HepG2 (cell line): ENCODE results near the gene INHBC. TPM values are rescaled to one million over a fixed set of nuclear protein-coding genes. Genes with fewer than 3 reads are reported as not detected.

ENCODE experiments used
- FOXA1 ChIP-seq, 2 experiments: fragments of 450-650 bp in 1 of 2; sonication (generic) in 1 of 2; formaldehyde crosslinking in 1 of 2; IDR thresholded peaks; 2 replicates each; pipeline versions ENCODE4 v1.4.0 to v1.6.1; 2016 to 2020; ENCODE audit warnings: missing genetic modification reagents in 1 of 2
- HMG20B ChIP-seq: conservative IDR thresholded peaks from 2 replicates; pipeline ENCODE4 v1.6.1; 2016; ENCODE audit warnings: missing genetic modification reagents, missing compliant biosample characterization
- HNRNPLL ChIP-seq: fragments of 200-400 bp; formaldehyde crosslinking; IDR thresholded peaks from 2 replicates; pipeline ENCODE4 v1.6.1; 2017; ENCODE audit warnings: mild to moderate bottlenecking, low read depth, low read length; ENCODE audit not compliant: poor library complexity, severe bottlenecking
- JUND ChIP-seq: sonication (generic); formaldehyde crosslinking; IDR thresholded peaks from 2 replicates; pipeline ENCODE4 v1.8.0; 2022; ENCODE audit warnings: mild to moderate bottlenecking, missing genetic modification reagents
- KLF9 ChIP-seq: IDR thresholded peaks from 2 replicates; pipeline ENCODE4 v1.6.1; 2016; ENCODE audit warnings: low read depth
- MBNL3 ChIP-seq: fragments of 250-450 bp; sonication (Bioruptor Pico); conservative IDR thresholded peaks from 2 replicates; pipeline ENCODE4 v1.8.0; 2022; ENCODE audit warnings: mild to moderate bottlenecking, inconsistent platforms
- RNF219 ChIP-seq: sonication (generic); formaldehyde crosslinking; IDR thresholded peaks from 2 replicates; pipeline ENCODE4 v1.5.0; 2020; ENCODE audit warnings: mild to moderate bottlenecking, missing genetic modification reagents
- SMAD3 ChIP-seq: sonication (generic); formaldehyde crosslinking; IDR thresholded peaks from 2 replicates; pipeline ENCODE4 v1.4.0; 2020; ENCODE audit warnings: missing genetic modification reagents
- STAG1 ChIP-seq: sonication (generic); formaldehyde crosslinking; IDR thresholded peaks from 2 replicates; pipeline ENCODE4 v1.4.0; 2020; ENCODE audit warnings: missing genetic modification reagents
- TERF1 ChIP-seq: sonication (generic); formaldehyde crosslinking; IDR thresholded peaks from 2 replicates; pipeline ENCODE4 v1.8.0; 2022; ENCODE audit warnings: mild to moderate bottlenecking, missing genetic modification reagents, moderate library complexity
- polyA plus RNA-seq, 8 experiments: library from polyadenylated mRNA; depleted of rRNA in 3 of 8; stranded (reverse) in 7 of 8; unstranded in 1 of 8; fragments of >200 nt; fragmentation: Illumina TruSeq in 4 of 8; extraction: Trizol in 4 of 8; gene quantifications; 2 replicates each; pipeline versions ENCODE4 v1.2.1 to v1.2.3, GENCODE V29; 2011 to 2016; ENCODE audit warnings: low read depth in 4 of 8, missing spikeins in 1 of 8, mixed read lengths in 1 of 8; ENCODE audit not compliant: insufficient read depth in 1 of 8
- total RNA-seq, 5 experiments: library from RNA; depleted of rRNA; stranded (reverse); fragments of >200 nt; fragmentation: Illumina TruSeq; extraction: Trizol; gene quantifications; 2 replicates each; pipeline ENCODE4 v1.2.3, GENCODE V29; 2016; ENCODE audit warnings: low read depth in 1 of 5
- TF ChIP-seq, protein P1 (sequence below): IDR thresholded peaks from 2 replicates; pipeline ENCODE4 v1.6.1; 2016; ENCODE audit warnings: low read depth, missing genetic modification reagents, missing compliant biosample characterization
- TF ChIP-seq, protein P2 (sequence below): sonication (generic); formaldehyde crosslinking; IDR thresholded peaks from 2 replicates; pipeline ENCODE4 v1.9.0; 2021; ENCODE audit warnings: mild to moderate bottlenecking, missing genetic modification reagents

INHBC gene
- total and polyA plus RNA-seq, 2 of the 13 experiments (the other 11 are each of a cell fraction or from before 2014, with no cell fraction given), result 1.8 to 13.8 TPM

- TF ChIP-seq, protein P1, sequence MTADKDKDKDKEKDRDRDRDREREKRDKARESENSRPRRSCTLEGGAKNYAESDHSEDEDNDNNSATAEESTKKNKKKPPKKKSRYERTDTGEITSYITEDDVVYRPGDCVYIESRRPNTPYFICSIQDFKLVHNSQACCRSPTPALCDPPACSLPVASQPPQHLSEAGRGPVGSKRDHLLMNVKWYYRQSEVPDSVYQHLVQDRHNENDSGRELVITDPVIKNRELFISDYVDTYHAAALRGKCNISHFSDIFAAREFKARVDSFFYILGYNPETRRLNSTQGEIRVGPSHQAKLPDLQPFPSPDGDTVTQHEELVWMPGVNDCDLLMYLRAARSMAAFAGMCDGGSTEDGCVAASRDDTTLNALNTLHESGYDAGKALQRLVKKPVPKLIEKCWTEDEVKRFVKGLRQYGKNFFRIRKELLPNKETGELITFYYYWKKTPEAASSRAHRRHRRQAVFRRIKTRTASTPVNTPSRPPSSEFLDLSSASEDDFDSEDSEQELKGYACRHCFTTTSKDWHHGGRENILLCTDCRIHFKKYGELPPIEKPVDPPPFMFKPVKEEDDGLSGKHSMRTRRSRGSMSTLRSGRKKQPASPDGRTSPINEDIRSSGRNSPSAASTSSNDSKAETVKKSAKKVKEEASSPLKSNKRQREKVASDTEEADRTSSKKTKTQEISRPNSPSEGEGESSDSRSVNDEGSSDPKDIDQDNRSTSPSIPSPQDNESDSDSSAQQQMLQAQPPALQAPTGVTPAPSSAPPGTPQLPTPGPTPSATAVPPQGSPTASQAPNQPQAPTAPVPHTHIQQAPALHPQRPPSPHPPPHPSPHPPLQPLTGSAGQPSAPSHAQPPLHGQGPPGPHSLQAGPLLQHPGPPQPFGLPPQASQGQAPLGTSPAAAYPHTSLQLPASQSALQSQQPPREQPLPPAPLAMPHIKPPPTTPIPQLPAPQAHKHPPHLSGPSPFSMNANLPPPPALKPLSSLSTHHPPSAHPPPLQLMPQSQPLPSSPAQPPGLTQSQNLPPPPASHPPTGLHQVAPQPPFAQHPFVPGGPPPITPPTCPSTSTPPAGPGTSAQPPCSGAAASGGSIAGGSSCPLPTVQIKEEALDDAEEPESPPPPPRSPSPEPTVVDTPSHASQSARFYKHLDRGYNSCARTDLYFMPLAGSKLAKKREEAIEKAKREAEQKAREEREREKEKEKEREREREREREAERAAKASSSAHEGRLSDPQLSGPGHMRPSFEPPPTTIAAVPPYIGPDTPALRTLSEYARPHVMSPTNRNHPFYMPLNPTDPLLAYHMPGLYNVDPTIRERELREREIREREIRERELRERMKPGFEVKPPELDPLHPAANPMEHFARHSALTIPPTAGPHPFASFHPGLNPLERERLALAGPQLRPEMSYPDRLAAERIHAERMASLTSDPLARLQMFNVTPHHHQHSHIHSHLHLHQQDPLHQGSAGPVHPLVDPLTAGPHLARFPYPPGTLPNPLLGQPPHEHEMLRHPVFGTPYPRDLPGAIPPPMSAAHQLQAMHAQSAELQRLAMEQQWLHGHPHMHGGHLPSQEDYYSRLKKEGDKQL (CRISPR knock-in tag), result 0 out of 2 replicates have a peak, but pooled peaks have one; percentile 55
- TF ChIP-seq, protein P2, sequence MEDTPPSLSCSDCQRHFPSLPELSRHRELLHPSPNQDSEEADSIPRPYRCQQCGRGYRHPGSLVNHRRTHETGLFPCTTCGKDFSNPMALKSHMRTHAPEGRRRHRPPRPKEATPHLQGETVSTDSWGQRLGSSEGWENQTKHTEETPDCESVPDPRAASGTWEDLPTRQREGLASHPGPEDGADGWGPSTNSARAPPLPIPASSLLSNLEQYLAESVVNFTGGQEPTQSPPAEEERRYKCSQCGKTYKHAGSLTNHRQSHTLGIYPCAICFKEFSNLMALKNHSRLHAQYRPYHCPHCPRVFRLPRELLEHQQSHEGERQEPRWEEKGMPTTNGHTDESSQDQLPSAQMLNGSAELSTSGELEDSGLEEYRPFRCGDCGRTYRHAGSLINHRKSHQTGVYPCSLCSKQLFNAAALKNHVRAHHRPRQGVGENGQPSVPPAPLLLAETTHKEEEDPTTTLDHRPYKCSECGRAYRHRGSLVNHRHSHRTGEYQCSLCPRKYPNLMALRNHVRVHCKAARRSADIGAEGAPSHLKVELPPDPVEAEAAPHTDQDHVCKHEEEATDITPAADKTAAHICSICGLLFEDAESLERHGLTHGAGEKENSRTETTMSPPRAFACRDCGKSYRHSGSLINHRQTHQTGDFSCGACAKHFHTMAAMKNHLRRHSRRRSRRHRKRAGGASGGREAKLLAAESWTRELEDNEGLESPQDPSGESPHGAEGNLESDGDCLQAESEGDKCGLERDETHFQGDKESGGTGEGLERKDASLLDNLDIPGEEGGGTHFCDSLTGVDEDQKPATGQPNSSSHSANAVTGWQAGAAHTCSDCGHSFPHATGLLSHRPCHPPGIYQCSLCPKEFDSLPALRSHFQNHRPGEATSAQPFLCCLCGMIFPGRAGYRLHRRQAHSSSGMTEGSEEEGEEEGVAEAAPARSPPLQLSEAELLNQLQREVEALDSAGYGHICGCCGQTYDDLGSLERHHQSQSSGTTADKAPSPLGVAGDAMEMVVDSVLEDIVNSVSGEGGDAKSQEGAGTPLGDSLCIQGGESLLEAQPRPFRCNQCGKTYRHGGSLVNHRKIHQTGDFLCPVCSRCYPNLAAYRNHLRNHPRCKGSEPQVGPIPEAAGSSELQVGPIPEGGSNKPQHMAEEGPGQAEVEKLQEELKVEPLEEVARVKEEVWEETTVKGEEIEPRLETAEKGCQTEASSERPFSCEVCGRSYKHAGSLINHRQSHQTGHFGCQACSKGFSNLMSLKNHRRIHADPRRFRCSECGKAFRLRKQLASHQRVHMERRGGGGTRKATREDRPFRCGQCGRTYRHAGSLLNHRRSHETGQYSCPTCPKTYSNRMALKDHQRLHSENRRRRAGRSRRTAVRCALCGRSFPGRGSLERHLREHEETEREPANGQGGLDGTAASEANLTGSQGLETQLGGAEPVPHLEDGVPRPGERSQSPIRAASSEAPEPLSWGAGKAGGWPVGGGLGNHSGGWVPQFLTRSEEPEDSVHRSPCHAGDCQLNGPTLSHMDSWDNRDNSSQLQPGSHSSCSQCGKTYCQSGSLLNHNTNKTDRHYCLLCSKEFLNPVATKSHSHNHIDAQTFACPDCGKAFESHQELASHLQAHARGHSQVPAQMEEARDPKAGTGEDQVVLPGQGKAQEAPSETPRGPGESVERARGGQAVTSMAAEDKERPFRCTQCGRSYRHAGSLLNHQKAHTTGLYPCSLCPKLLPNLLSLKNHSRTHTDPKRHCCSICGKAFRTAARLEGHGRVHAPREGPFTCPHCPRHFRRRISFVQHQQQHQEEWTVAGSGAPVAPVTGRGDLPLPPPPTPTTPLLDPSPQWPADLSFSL, result no peak
- TF ChIP-seq KLF9 (CRISPR knock-in tag), result peak; percentile 69; the same call in 1 of the 2 replicates
- TF ChIP-seq RNF219, result peak; percentile 80
- TF ChIP-seq HMG20B (CRISPR knock-in tag), result peak; percentile 50; the same call in 1 of the 2 replicates
- TF ChIP-seq HNRNPLL, result no peak
- no peak for TF ChIP-seq TERF1 (CRISPR knock-in tag)
- TF ChIP-seq JUND (CRISPR knock-in tag), result peak; percentile 87
- TF ChIP-seq SMAD3 (CRISPR knock-in tag), result peak; percentile 78
- TF ChIP-seq FOXA1 (IDR thresholded peaks at IDR 0.05), result no peak
- peak; percentile 46; the same call in 1 of the 2 replicates for TF ChIP-seq FOXA1 (CRISPR knock-in tag; IDR thresholded peaks at IDR 0.05)
- TF ChIP-seq MBNL3 (CRISPR knock-in tag), result no peak
- no peak; the same call in 1 of the 2 replicates for TF ChIP-seq STAG1 (CRISPR knock-in tag)
Observed at GRCh38 chr12:57454566-57455373, 20.2 kb downstream of the INHBC start, which contains the start of gene INHBE (continued).
